SH-SY5Y (cell line): ENCODE data around the gene LRRC27.

ENCODE experiments used
- GATA2 ChIP-seq: IDR thresholded peaks from 2 replicates; pipeline ENCODE4 v1.6.1; 2011; ENCODE audit warnings: mild to moderate bottlenecking, low read depth, low read length
- GATA3 ChIP-seq: IDR thresholded peaks from 2 replicates; pipeline ENCODE4 v1.6.1; 2011; ENCODE audit warnings: low read depth, mild to moderate bottlenecking, low read length, moderate library complexity

GRCh38 chr10:132392811-132393694, 61.1 kb downstream of the LRRC27 start:
- TF ChIP-seq GATA2 (no peak), GATA3 (no peak)
